ENCODE results near the gene TARBP1. TPM values are rescaled to one million over a fixed set of nuclear protein-coding genes. Genes with fewer than 3 reads are reported as not detected.

The TARBP1 gene
- total RNA-seq, 1 donor from 2014 or later: 60.4 TPM

DNA sequence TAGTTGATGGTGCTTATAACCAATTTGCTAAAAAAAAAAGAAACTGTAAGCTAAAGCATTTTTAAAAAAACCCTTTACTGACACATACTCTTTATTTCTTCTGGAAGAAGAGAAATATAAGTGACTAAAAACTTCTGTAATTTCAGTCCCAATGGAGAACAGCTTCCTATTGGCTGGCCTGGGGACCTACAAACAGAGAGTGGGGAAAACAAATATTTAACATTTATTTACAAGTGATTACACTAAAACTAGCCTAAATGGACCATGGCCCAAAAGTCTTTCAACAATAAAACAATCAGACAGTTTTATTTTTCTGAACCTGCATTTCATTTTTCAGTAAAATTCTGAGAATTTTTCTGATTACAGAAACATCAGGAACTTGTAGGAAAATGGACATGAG lies 15.2 kb downstream of the TARBP1 start:
- Mint-ChIP-seq H3K9me3 (ENCODE audit: low read depth) (no peaks in the 10 kb centered on the region), H3K27me3 (no peaks in the 10 kb centered on the region), H3K4me3 (ENCODE audit: low read depth) (no peak overlapping the region), H3K4me1 (ENCODE audit: low read depth) (peaks cover 2% of the 10 kb centered on the region), H3K27ac (no peak overlapping the region), H3K36me3 (ENCODE audit: insufficient read depth) (peaks cover 25% of the 10 kb centered on the region)
- no peak for DNase-seq (ENCODE audit: low spot score, unreplicated experiment)
- TF ChIP-seq, protein P1, sequence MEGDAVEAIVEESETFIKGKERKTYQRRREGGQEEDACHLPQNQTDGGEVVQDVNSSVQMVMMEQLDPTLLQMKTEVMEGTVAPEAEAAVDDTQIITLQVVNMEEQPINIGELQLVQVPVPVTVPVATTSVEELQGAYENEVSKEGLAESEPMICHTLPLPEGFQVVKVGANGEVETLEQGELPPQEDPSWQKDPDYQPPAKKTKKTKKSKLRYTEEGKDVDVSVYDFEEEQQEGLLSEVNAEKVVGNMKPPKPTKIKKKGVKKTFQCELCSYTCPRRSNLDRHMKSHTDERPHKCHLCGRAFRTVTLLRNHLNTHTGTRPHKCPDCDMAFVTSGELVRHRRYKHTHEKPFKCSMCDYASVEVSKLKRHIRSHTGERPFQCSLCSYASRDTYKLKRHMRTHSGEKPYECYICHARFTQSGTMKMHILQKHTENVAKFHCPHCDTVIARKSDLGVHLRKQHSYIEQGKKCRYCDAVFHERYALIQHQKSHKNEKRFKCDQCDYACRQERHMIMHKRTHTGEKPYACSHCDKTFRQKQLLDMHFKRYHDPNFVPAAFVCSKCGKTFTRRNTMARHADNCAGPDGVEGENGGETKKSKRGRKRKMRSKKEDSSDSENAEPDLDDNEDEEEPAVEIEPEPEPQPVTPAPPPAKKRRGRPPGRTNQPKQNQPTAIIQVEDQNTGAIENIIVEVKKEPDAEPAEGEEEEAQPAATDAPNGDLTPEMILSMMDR (IDR thresholded peaks at IDR 0.05; ENCODE audit: unreplicated experiment): no peak

DNA sequence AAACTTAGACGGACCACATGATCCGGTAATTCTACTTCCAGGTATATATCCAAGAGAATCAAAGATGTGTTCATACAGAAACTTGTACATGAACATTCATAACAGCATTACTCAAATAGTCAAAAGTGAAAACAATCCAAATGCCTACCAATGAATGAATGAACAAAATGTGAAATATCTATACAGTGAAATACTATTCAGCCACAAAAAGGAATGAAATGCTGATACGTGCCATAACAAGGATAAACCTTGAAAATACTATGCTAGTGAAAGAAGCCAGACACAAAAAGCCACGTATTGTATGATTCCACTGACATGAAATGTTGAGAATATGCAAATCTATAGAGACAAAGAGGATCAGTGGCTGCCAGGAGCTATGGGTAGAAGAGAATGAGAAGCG lies 18.3 kb downstream of the TARBP1 start:
- Mint-ChIP-seq H3K27me3 (no peaks in the 10 kb centered on the region), H3K9me3 (ENCODE audit: low read depth) (no peaks in the 10 kb centered on the region), H3K27ac (no peak overlapping the region), H3K4me1 (ENCODE audit: low read depth) (peaks cover 2% of the 10 kb centered on the region), H3K36me3 (ENCODE audit: insufficient read depth) (peaks cover 20% of the 10 kb centered on the region), H3K4me3 (ENCODE audit: low read depth) (no peak overlapping the region)
- TF ChIP-seq, protein P1 (IDR thresholded peaks at IDR 0.05; ENCODE audit: unreplicated experiment): no peak
- DNase-seq (ENCODE audit: low spot score, unreplicated experiment): no peak

GRCh38 chr1:234458352-234459017 lies 20.5 kb downstream of the TARBP1 start:
- H3K36me3 Mint-ChIP-seq (ENCODE audit: insufficient read depth): peaks cover 23% of the 10 kb centered on the region
- H3K27ac Mint-ChIP-seq: no peak overlapping the region
- no peak for DNase-seq (ENCODE audit: low spot score, unreplicated experiment)
- H3K4me3 Mint-ChIP-seq (ENCODE audit: low read depth): no peak overlapping the region
- TF ChIP-seq, protein P1 (IDR thresholded peaks at IDR 0.05; ENCODE audit: unreplicated experiment): no peak
- no peaks in the 10 kb centered on the region for H3K4me1 Mint-ChIP-seq (ENCODE audit: low read depth)
- no peaks in the 10 kb centered on the region for H3K9me3 Mint-ChIP-seq (ENCODE audit: low read depth)
- no peaks in the 10 kb centered on the region for H3K27me3 Mint-ChIP-seq

GRCh38 chr1:234454926-234455325 lies 24.1 kb downstream of the TARBP1 start:
- TF ChIP-seq, protein P1 (IDR thresholded peaks at IDR 0.05; ENCODE audit: unreplicated experiment): no peak
- Mint-ChIP-seq H3K9me3 (ENCODE audit: low read depth) (no peaks in the 10 kb centered on the region), H3K4me1 (ENCODE audit: low read depth) (peaks cover 4% of the 10 kb centered on the region), H3K27ac (no peak overlapping the region), H3K36me3 (ENCODE audit: insufficient read depth) (peaks cover 15% of the 10 kb centered on the region), H3K4me3 (ENCODE audit: low read depth) (no peak overlapping the region), H3K27me3 (no peaks in the 10 kb centered on the region)
- no peak for DNase-seq (ENCODE audit: low spot score, unreplicated experiment)

GRCh38 chr1:234452406-234452965 lies 26.5 kb downstream of the TARBP1 start:
- TF ChIP-seq, protein P1 (IDR thresholded peaks at IDR 0.05; ENCODE audit: unreplicated experiment): no peak
- no peaks in the 10 kb centered on the region for H3K9me3 Mint-ChIP-seq (ENCODE audit: low read depth)
- peaks cover 19% of the 10 kb centered on the region for H3K36me3 Mint-ChIP-seq (ENCODE audit: insufficient read depth)
- peaks cover 4% of the 10 kb centered on the region for H3K4me1 Mint-ChIP-seq (ENCODE audit: low read depth)
- H3K27ac Mint-ChIP-seq: no peak overlapping the region
- H3K27me3 Mint-ChIP-seq: no peaks in the 10 kb centered on the region
- H3K4me3 Mint-ChIP-seq (ENCODE audit: low read depth): no peak overlapping the region
- DNase-seq (ENCODE audit: low spot score, unreplicated experiment): no peak

Data from progenitor cell of endocrine pancreas (in vitro differentiated cells).